Gastroesophageal sphincter (tissue), 4 donors: ENCODE measurements around the gene TMEM131. TPM values are rescaled to one million over a fixed set of nuclear protein-coding genes. Genes with fewer than 3 reads are reported as not detected.
"Not testable (repeated sequence)": the region's sequence is repeated elsewhere in the genome, so short reads cannot be mapped to it uniquely, and the experiment has no call there.

Experiments used
- ATAC-seq: fragments of 150-250 bp; one replicate; pipeline ENCODE4 v1.9.1; 2016; ENCODE audit warnings: mild to moderate bottlenecking, moderate library complexity
- H3K27ac ChIP-seq, 4 donors: fragments of 200-600 bp; sonication (generic) in 3 of 4; 1 replicate in 3 of 4; 2 replicates in 1 of 4; pipeline ENCODE4 v1.5.1; 2016 to 2019
- H3K27me3 ChIP-seq: fragments of 200-600 bp; sonication (generic); one replicate; pipeline ENCODE4 v1.5.1; 2019
- H3K36me3 ChIP-seq, 2 donors: fragments of 200-600 bp; sonication (generic); one replicate each; pipeline ENCODE4 v1.5.1; 2019; ENCODE audit warnings: control low read depth in 1 of 2
- H3K4me1 ChIP-seq, 3 donors: fragments of 200-600 bp; sonication (generic); 1 replicate in 2 of 3; 2 replicates in 1 of 3; pipeline ENCODE4 v1.5.1; 2016 to 2019; ENCODE audit warnings: control low read depth in 2 of 3
- H3K4me3 ChIP-seq, 2 donors: fragments of 200-600 bp; sonication (generic); one replicate each; pipeline ENCODE4 v1.5.1; 2019; ENCODE audit warnings: mild to moderate bottlenecking in 1 of 2, moderate library complexity in 1 of 2
- H3K9me3 ChIP-seq, 3 donors: fragments of 200-600 bp; sonication (generic); one replicate each; pipeline ENCODE4 v1.5.1; 2017 to 2019; ENCODE audit warnings: control low read depth in 2 of 3
- EP300 ChIP-seq: sonication (generic); formaldehyde crosslinking; IDR thresholded peaks from one replicate; pipeline ENCODE4 v1.6.1; 2017; ENCODE audit warnings: antibody characterized with exemption, mild to moderate bottlenecking
- POLR2A ChIP-seq, 2 donors: fragments of 450-650 bp; IDR thresholded peaks; one replicate each; pipeline ENCODE4 v1.6.1; 2017; ENCODE audit warnings: antibody characterized with exemption in 2 of 2, mild to moderate bottlenecking in 2 of 2, moderate library complexity in 1 of 2
- POLR2AphosphoS5 ChIP-seq: sonication (generic); formaldehyde crosslinking; IDR thresholded peaks from one replicate; pipeline ENCODE4 v1.6.1; 2017; ENCODE audit warnings: antibody characterized with exemption
- WGBS, 2 donors: methylation state at CpG; one replicate each; pipeline ENCODE4 v1.1.5; 2018; ENCODE audit warnings: low coverage in 1 of 2; 5-methylcytosine and 5-hydroxymethylcytosine counted together
- total RNA-seq, 4 donors: library from RNA; depleted of rRNA; stranded (reverse); fragments of >200 nt; gene quantifications; one replicate each; pipeline ENCODE4 v1.1.0, GENCODE V29; 2016
- TF ChIP-seq, protein P1 (sequence below), 4 experiments: fragments of 200-600 bp in 2 of 4; fragments of 450-650 bp in 2 of 4; sonication (generic) in 1 of 4; IDR thresholded peaks; one replicate each; pipeline ENCODE4 v1.5.1; 2017 to 2019; ENCODE audit warnings: antibody characterized with exemption in 4 of 4, mild to moderate bottlenecking in 2 of 4, moderate library complexity in 2 of 4

The TMEM131 gene
- total RNA-seq, 4 donors from 2014 or later, result 32.0 to 46.4 (median 33.9) TPM

DNA sequence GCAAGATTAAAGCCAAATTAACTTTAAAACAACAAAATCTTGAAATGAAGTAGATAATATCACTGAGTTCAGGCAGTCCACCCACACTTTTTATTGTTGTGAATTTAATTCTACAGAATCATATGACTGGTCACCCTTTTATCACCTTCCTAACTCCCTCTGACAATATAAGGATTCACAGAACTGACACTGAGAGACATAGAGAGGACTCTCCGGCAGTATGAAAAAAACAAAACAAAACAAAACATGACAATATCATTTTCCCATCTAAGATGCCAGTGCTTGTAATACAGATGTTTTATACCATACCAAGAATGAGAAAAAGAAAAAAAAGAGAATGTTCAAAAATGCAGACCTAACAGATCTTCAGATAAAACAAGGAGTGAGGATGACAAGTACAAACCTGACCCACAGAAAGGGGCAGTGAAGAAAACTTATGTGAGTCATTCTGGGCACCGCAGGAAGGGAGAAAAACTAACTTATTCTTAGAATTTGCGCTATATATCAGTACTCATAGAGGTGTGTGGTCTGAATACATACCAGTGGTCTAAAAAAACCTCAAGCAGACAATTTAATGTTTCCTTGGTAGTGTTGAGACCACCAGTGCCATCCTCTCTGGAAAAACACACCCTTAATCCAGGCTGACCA is 145.7 kb downstream of the TMEM131 start:
- 88 to 100% methylated on average over 3 of the region's 3 CpGs for WGBS, 2 donors
- Histone ChIP-seq H3K36me3 (no peaks in the 10 kb centered on the region), H3K4me1 (no peaks in the 10 kb centered on the region), H3K27ac (no peak overlapping the region), H3K9me3 (no peaks in the 10 kb centered on the region), H3K27me3 (no peaks in the 10 kb centered on the region), H3K4me3 (no peak overlapping the region)
- TF ChIP-seq, protein P1, sequence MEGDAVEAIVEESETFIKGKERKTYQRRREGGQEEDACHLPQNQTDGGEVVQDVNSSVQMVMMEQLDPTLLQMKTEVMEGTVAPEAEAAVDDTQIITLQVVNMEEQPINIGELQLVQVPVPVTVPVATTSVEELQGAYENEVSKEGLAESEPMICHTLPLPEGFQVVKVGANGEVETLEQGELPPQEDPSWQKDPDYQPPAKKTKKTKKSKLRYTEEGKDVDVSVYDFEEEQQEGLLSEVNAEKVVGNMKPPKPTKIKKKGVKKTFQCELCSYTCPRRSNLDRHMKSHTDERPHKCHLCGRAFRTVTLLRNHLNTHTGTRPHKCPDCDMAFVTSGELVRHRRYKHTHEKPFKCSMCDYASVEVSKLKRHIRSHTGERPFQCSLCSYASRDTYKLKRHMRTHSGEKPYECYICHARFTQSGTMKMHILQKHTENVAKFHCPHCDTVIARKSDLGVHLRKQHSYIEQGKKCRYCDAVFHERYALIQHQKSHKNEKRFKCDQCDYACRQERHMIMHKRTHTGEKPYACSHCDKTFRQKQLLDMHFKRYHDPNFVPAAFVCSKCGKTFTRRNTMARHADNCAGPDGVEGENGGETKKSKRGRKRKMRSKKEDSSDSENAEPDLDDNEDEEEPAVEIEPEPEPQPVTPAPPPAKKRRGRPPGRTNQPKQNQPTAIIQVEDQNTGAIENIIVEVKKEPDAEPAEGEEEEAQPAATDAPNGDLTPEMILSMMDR (IDR thresholded peaks at IDR 0.05), result no peak
- no peak for TF ChIP-seq POLR2AphosphoS5
- TF ChIP-seq POLR2A (IDR thresholded peaks at IDR 0.05), result no peak
- no peak for TF ChIP-seq EP300
- ATAC-seq, result no peak

DNA sequence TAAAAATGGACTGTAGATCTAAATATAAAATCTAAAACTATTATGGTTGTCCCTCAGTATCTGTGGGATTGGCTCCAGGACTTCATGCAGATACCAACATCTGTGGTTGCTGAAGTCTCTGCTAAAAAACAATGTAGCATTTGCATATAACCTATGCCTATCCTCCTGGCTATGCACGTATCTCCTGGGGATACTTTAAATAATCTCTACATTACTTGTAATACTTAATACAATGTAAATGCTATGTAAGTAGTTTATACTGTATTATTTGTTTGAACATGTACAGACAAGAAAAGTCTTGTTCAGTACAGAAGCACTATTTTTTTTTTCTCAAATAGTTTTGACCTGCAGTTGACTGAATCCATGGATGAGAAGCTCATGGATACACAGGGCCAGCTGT is 147.4 kb downstream of the TMEM131 start:
- H3K9me3 ChIP-seq, result no peaks in the 10 kb centered on the region
- no peak for ATAC-seq
- no peak overlapping the region for H3K4me3 ChIP-seq
- WGBS, 2 donors, result 80 to 82% methylated on average over 1 of the region's 1 CpG
- no peaks in the 10 kb centered on the region for H3K27me3 ChIP-seq
- TF ChIP-seq POLR2A (IDR thresholded peaks at IDR 0.05) (no peak), EP300 (no peak), POLR2AphosphoS5 (no peak)
- TF ChIP-seq, protein P1 (IDR thresholded peaks at IDR 0.05), result no peak
- H3K4me1 ChIP-seq, result no peaks in the 10 kb centered on the region
- H3K36me3 ChIP-seq, result peaks cover 0 to 1% of the 10 kb centered on the region in 2 donors
- no peak overlapping the region for H3K27ac ChIP-seq

DNA sequence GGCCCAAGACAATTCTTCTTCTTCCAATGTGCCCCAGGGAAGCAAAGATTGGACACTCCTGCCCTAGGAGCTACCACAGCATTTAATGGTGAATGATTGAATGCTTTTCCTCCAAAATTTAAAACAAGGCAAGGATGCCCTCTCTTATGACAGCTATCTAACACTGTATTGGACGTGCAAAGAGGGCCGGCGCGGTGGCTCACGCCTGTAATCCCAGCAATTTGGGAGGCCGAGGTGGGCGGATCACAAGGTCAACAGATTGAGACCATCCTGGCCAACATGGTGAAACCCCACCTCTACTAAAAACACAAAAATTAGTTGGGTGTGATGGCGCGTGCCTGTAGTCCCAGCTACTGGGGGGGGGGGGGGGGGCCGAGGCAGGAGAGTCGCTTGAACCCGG is 149.0 kb downstream of the TMEM131 start:
- not testable (repeated sequence) for H3K9me3 ChIP-seq, H3K27ac ChIP-seq, H3K4me1 ChIP-seq, H3K27me3 ChIP-seq, ATAC-seq, H3K4me3 ChIP-seq
- H3K36me3 ChIP-seq, result peaks cover 0 to 16% of the 10 kb centered on the region in 2 donors
- WGBS, 2 donors, result 99 to 100% methylated on average over 1 to 8 of the region's 12 CpGs

DNA sequence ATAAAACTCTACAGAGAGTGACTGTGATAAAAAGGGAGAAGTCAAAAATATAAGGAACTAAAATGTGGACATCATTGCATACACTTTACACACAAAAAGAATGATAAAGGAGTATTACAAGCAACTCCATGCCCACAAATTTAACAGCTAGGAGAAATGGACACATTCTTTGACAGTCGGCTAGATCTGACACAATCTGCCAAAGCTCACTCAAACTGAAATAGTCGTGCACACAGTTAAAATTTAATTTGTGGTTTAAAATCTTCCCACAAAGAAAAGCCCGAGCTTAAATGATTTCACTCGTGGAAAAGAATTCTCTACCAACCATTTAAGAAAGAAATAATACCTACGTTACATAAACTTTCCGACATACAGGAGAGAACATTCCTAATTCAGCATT is 149.9 kb downstream of the TMEM131 start:
- no peak for TF ChIP-seq POLR2A (IDR thresholded peaks at IDR 0.05)
- TF ChIP-seq, protein P1 (IDR thresholded peaks at IDR 0.05), result no peak
- Histone ChIP-seq H3K4me1 (no peaks in the 10 kb centered on the region), H3K9me3 (no peaks in the 10 kb centered on the region), H3K36me3 (peaks cover 0 to 25% of the 10 kb centered on the region in 2 donors), H3K27ac (no peak overlapping the region), H3K27me3 (no peaks in the 10 kb centered on the region), H3K4me3 (no peak overlapping the region)
- no peak for ATAC-seq
- 81 to 83% methylated on average over 6 of the region's 6 CpGs for WGBS, 2 donors

DNA sequence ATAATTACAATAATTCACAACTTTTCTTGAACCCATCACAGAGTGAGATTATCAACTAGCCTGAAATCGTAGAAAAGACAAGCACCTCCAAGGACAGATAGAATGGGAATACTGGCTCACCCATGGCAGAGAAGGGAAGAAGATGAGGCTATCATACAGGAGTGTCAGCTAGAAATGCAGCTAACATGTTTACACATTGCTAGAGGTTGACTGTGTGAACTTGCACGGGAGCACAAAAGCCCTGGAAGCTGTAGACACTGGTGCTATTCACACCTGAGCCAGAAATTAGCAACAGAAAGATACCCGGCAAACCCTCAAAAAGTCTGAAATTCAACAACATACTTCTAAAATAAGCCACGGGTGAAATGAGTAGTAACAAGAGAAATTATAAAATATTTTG is 150.6 kb downstream of the TMEM131 start:
- no peak overlapping the region for H3K27ac ChIP-seq
- H3K4me1 ChIP-seq, result no peaks in the 10 kb centered on the region
- H3K4me3 ChIP-seq, result no peak overlapping the region
- H3K27me3 ChIP-seq, result no peaks in the 10 kb centered on the region
- no peaks in the 10 kb centered on the region for H3K9me3 ChIP-seq
- WGBS, 2 donors, result 57% methylated on average over 3 of the region's 4 CpGs; no CpG with 5 or more reads in 1 of the 2 donors
- ATAC-seq, result no peak
- peaks cover 0 to 32% of the 10 kb centered on the region in 2 donors for H3K36me3 ChIP-seq
- TF ChIP-seq POLR2A (IDR thresholded peaks at IDR 0.05) (no peak), POLR2AphosphoS5 (no peak), EP300 (no peak)
- TF ChIP-seq, protein P1 (IDR thresholded peaks at IDR 0.05), result no peak
